ENCODE measurements around the gene NAGPA.

DNA sequence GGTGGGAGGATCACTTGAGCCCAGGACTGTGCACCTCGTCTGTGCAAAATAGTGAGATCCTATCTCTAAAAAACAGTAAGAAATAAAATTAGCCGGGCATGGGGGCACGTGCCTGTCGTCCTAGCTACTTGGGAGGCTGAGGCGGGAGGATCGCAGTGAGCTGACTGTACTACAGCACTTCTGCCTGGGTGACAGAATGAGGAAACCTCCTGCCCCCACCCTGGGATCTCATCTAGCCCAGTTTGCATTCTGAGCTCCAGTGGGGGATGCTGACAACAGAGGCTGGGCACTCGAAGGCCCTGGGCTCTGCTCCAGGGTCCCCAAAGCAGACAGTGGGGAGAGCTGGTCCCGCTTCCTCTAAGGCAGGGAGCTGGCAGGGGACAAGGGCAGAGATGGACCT is 7.1 kb downstream of the NAGPA start:
- TF ChIP-seq, protein P1, sequence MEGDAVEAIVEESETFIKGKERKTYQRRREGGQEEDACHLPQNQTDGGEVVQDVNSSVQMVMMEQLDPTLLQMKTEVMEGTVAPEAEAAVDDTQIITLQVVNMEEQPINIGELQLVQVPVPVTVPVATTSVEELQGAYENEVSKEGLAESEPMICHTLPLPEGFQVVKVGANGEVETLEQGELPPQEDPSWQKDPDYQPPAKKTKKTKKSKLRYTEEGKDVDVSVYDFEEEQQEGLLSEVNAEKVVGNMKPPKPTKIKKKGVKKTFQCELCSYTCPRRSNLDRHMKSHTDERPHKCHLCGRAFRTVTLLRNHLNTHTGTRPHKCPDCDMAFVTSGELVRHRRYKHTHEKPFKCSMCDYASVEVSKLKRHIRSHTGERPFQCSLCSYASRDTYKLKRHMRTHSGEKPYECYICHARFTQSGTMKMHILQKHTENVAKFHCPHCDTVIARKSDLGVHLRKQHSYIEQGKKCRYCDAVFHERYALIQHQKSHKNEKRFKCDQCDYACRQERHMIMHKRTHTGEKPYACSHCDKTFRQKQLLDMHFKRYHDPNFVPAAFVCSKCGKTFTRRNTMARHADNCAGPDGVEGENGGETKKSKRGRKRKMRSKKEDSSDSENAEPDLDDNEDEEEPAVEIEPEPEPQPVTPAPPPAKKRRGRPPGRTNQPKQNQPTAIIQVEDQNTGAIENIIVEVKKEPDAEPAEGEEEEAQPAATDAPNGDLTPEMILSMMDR (IDR thresholded peaks at IDR 0.05) = no peak
- no peak for TF ChIP-seq POLR2A (IDR thresholded peaks at IDR 0.05)
- no peak for TF ChIP-seq EP300 (IDR thresholded peaks at IDR 0.05)
